NCI-H1092 (cell line): ENCODE results near the gene MARVELD1.

Source experiments
- DNase-seq: peaks from one replicate; lab custom pipeline; 2025; lab: John Stamatoyannopoulos, UW

MARVELD1 gene

DNA sequence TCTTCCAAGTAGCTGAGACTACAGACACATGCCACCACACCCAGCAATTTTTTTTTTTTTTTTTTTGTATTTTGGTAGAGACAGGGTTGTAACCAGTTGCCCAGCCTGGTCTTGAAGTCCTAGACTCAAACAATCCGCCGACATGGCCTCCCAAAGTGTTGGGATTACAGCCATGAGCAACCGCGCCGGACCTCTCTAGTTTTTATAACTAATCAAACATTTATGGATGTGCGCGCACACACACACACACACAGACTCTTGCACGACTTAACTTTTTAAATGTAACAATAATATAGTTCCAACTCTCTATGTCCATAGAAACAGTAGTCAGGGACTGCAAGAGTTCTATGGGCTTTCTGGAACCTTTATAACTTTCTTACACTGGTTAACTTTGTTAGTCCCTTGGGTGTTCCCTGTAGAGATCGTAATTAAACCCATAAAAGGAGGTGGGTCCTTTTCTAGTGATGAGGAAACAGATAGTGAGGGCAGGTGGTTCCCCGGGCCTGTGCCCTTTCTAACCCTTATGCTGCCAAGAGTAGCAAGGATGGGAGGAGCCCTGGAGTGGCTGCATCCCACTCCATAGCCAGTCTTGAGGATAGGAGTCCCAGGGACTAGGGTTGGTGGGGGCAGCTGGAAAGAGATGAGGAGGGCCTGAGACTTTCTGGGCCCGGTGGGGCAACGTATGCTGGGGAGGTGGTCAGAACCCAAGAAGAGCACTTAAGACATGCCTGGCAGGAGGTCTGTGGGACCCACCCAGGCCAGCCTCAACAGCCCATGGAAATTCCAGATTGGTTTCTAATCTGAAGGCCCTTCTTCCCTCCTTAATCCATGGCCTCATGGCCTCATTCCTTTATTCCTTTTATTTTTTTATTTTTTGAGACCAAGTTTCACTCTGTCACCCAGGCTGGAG, 8.6 kb downstream of the MARVELD1 start:
- DNase-seq: no peak

DNA sequence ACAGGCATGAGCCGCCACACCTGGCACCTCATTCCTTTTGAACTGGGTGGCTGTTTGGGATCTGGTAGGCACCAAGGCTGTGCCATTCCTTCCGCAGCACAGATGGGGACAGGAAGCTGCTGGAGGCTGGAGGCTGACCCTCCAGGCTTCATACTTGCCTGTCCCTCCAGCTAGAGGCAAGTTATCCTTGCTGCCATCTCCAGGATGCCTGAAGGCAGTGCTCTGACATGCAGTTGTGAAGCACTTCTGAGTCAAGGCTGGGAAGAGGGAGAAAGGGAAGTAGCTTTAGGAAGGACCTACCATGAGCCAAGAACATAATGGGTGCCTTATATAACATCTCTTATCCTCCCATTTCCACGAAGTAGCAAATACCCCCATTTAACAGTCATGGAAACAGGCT, 9.5 kb downstream of the MARVELD1 start:
- no peak for DNase-seq

DNA sequence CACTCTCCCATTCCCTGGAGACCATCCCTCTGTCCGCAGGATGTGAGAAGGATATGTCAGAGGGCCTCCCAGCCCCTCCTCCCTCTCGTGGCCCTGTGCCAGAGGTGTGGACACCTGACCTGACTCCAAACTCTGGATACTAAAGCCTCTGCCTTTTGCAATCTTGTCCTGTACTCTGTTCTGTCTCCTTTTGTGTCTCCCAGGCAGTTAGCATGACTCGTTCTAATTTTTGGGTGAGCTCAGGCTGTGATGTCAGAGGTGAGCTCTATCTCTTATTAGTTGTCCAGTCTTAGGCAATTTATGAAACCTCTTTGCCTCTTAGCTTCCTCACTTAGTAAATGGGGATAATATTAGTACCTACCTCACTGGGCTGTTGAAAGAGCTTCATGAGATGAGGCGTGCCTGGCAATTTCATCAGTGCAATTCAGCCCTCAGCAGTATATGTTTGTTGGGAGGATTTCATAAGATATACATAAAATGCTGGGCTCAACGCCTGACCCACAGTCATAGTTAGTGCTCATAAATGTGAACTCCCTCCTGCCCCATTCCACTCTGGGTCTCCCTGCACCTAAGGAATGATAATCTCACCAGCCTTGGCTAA, 10.9 kb downstream of the MARVELD1 start:
- no peak for DNase-seq

DNA sequence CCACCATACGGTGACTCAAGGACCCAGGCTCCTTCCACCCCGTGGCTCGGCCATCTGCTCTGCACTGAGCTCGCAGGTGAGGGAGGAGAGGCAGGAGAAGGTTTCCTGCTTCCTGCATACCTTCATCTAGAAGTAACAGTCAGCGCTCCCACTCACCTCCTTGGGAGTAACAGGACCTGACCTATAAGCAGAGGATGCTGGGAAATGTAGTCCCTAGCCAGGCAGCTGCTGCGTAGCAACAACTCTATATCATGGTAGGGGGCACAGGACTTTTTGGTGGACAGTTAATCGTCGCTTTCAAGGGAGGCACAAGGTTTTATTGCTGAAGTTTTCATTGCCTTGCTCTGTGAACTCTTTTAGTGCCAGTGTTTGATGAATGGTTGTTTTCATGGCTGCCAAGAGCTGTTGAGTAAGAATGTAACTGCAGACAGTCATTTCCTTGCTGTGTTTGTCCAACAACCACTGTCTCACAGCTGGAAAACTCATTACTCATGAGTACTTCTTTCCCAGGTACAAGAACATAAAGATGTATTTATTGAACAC, 13.2 kb downstream of the MARVELD1 start:
- DNase-seq: no peak

DNA sequence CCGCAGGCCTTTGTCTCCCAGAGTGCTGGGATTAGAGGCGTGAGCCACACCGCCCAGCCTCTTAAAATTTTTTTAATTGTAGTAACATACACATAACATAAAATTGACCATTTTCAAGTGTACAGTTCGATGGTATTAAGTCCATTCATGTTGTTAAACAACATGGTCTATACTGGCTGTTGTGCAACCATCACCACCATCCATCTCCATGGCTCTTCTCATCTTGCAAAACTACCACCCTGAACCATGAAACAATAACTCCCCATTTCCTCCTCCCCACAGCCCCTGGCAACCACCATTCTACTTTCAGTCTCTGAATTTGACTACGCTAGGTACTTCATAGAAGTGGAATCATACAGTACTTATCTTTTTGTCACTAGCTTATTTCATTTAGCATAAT, 15.5 kb downstream of the MARVELD1 start:
- no peak for DNase-seq

DNA sequence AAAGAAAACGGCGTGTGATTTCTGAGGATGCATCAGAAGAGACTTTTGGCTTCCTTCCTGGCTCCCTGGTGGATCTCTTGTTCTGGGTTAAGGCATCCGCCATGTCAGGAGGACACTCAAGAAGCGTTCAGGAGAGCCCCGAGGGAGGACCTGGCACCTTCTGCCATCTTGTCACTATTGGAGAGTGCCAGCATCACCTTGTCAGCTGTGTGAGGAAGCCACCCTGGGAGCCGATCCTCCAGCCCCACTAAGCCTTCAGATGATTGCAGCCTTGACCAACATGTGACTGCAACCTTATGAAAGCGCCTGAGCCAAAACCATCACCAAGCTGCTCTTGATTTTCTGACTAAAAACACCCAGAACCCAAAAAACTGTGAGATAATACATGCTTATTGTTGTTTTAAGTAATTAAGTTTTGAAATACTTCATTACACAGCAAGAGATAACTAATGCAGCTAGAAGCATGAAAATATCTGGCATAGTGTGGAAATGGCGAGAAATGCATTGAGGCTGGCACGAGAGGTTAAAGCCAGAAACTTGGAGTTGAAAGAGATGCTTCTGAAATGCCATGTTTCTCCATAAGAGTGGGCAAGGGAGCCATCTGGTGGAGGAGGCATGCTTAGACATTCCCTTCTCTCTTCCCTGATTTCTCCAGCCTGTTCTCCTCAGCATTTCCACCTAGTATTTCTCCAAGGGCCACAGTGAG, 18.0 kb downstream of the MARVELD1 start:
- peak; percentile 25 for DNase-seq

DNA sequence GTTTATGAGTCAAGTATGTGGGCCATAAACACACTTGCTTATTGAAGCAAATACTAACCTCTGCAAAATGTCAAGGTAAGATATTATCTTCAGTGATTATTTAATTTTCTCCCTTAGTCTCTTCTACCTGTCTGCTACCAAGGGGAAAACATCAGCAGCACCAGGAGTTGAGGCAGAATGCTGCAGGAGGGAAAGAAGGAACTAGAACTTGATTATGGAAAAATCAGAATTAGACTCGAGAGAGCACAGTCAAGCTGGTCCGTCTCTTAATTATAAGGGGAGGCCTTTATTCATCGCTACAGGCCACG, 18.5 kb downstream of the MARVELD1 start:
- DNase-seq: no peak

DNA sequence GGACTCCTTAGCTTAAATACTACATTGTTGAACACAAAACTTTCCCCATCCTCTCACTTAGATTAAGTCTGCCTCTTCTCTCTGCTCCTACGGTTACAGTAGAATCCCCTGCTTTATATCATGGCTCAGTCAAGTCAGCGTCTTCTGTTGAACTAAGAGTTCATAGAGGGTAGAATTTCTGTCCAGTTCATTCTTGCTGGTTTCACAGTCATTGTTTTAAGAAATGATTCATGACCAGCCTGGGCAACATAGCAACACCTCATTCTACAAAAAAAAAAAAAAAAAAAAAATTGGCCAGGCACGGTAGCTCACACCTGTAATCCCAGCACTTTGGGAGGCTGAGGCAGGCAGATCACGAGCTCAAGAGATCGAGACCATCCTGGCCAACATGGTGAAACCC, 19.7 kb downstream of the MARVELD1 start:
- no peak for DNase-seq

DNA sequence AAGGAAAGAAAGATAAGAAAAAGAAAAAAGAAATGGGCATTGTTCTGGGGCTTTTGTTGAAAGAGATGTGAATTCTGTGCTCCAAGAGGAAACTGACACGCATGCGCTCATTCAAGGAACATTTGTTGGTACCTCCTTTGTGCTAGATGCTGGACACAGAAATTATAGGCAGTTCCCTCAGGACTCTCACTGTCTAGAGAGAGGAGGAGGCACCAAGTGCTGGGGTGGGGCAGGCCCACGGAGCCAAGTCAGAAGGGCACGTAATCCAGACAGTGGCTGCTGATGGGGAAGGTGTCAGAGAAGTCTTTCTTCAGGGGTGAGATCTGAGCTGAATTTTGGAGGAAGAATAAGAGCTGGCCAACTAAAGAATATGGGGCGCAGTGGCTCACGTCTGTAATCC, 20.5 kb downstream of the MARVELD1 start:
- no peak for DNase-seq

DNA sequence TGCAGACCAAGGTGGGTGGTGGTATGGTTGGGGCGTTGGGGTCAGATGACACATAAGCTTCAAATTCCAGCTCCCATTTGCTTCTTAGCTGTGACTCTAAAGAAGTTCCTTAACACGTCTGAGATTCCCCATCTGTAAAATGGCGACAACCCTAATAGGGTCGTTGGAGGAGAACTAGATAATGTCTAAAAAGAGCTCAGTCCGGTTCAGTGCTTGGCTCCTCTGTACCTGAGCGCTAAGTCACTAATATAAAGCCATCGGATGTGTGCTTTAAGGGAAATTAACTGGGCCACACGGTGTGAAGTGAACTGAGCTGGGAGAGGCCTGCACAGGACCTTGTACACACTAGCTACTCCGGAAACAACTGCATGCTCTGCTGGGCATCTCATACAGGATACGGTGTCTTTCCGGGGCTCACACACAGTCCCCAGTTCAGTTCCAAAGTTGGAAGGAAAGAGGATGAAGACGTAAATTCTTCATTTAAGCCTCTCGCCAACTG, 22.9 kb downstream of the MARVELD1 start:
- no peak for DNase-seq

DNA sequence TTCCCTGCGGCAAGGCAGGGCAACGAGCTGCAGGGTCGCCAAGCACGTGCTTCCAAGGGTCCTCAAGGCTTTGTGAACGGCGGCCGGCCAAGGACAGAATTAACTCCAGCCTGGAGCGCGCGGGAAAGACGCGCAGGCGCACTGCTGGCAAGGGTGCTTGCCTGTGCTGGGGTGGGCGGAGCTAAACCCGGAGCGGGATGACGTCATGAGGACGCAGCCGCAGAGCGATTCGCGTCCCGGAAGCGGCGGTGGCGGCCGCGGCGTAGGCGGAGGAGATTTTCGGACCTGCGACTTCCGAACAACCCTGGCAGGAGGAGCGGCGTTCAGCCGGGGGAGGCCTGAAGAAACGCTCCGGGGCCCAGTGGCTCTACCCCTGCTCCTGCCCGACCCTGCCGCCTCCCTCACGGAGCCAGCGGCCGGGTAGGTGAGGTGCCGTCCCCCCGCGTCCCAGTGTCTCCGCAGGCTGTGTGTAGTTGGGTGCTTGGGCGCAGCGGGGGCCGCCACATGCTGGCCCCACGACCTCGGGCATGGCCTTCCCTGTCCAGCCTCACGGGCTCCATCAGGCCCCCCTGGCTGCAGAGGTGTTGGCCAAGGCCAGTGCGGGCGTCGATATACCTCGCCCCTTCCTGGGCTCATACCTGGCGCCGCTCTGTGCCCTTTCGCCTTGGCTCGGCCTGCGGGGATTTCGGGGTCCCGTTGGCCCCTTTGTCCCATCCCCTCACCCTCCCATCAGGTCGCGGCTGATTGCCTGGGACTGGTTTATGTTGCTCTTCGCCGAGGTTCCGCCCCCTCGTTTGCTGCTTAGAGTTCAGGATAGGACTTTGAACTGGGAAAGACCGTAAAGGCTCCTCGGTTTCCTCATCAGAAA, 23.6 kb downstream of the MARVELD1 start, which contains the start of gene ZFYVE27:
Gene ZFYVE27, plus strand, starts transcription at position 227 of the 868 bp plus-strand sequence. CDS start 1,350 bp downstream, outside the sequence.
- DNase-seq: peak; percentile 81

DNA sequence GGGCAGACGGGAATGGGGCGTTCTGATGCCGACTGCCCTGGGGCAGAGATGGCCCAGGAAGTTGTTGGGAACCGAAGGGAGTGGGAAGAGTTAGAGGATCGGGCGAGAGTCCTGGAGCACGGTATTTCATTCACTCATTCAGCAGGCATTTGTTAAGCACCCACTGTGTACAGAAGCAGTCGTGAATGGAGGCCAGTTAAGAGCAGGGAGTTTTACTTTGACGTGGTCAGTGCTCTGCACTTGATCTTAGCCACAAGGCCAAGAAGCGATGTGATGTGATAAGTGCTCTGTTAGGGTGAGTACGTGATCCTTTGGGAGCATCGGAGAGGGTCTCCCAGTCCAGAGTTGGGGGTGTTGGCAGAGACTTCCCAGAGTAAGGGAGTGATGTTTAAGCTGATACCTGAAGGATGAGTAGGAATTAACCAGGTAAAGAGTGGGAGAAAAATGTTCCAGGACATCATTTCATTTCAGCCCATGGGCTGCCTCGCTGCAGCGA, 24.3 kb downstream of the MARVELD1 start:
- no peak for DNase-seq

DNA sequence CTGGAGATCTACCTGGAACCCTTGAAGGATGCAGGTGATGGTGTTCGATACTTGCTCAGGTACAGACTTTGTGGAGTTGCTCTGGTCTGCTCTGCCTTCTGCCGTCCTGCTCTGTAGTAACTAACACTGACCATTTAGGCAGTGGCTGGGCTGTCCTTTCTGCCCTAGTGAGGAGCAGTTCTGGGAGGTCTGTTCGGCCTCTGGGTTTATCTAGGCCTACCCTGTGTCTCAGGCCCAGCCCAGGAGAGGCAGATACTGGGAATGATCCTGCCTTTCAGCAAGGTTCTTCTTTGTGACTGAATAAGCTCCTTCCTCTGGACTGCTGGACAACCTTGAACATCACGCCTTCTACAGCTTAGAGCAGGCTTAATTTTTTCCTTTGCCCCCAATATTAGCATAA, 25.1 kb downstream of the MARVELD1 start:
- no peak for DNase-seq

DNA sequence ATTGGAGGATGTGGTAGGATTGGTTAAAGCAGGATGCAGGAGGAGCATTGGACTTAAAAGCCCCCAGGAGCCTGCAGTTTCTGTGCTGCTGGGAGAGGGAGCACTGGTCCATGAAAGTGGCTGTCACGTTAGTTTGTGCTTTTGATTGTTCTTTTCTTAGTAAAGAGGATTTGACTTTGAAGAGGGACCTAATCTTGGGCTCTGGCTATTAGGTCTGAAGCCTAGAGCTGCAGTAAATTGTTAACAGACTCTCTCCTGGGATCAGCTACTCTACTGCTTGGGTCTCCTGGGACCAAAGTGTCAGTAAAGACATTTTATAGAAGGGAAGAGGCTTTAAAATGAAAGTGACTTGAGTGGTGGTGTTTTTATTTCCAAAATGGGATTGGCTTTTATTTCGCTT, 27.1 kb downstream of the MARVELD1 start:
- DNase-seq: no peak

DNA sequence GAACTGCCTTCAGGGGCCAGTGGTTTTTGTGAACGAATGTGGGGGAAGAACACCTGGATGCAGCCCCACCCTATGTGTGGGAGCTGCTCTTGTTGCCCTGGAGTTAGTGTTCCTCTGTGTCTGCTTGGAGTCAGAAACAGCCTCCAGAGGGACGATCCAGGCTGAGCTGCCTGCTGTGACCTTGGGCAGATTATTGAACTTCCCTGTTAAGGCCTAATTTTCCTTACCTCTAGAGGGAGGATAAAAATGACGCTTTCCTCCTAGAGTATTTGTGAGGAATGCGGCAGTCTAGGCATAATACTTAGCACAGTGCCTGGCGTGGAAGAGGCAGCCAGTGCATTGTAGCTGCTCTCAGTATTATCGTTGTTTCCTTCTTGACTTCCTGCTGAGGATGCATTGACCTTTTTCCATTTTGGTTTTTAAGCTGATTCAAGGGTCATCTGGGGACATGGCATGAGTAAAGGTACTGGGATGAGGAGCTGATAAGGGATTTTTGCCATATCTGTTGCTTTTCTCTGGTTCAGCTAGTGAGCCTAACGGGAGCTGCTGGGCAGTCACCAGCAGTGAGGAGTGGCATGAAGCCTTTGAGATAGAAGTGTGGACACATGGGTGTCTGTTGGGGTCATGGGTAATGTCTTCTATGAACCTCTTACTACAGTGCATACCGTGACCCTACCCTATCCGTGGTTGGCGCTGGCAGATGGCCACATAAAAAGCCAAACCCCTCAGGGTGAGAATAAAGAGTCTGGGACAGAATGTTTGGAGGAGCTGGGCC, 29.8 kb downstream of the MARVELD1 start:
- no peak for DNase-seq

DNA sequence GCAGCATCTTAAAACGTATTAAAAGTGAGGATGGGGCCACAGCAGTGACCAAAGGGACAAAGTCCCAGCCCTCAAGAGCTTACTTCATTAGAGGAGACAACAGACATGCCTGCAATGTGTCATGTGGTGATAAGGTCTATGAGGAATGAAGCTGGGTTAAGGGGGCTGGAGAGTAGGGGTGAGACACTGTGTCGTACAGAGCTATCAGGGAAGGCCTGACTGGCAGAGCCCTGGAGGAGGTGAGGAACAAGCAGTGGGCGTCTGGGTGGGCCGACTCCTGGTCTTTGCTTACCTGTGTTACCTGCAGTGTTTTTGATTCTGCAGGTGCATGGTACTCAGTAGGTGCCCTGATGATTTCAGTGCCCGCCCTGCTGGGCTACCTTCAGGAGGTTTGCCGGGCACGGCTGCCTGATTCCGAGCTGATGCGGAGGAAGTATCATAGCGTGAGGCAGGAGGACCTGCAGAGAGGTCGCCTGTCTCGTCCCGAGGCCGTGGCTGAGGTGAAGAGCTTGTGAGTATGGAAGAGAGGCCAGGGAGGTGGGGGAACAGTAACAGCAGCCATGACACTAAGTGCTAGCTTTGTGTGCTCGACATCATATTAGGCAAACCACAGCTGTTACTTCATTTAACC, 31.0 kb downstream of the MARVELD1 start:
- no peak for DNase-seq

DNA sequence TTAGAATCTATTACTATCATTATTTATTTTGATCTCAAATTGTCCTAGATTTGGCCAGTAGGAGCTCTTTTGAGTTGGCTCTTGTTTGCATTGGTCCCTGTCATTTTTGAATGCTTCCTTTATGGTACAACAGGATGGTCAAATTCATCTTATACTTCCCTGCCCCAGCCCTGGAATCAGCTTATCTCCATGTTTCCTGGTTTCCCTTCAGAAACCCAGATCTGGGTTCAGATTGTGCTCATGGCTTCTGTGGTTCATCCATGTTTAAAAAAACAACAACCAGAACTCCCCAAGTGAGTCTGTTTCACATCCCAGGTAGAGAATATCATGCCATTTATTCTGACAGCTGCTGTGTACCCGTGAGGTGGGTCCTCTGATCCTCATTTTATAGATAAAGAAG, 34.0 kb downstream of the MARVELD1 start:
- DNase-seq: no peak

DNA sequence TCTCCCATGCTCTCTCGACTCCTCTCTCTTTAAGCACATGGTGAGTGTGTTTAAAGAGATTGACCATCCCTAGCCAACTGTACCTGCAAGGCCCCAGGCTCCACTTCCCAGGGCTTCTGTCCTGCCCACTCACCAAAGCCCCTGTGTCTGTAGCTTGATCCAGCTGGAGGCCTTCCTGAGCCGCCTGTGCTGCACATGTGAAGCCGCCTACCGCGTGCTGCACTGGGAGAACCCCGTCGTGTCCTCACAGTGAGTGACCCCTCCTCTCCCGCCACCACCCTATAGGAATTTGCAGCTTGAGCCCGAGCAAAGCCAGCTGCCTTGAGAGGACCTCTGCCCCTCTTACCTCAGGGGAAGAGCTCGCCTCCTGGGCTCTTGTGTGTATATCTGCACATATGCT, 34.6 kb downstream of the MARVELD1 start:
- DNase-seq: no peak

DNA sequence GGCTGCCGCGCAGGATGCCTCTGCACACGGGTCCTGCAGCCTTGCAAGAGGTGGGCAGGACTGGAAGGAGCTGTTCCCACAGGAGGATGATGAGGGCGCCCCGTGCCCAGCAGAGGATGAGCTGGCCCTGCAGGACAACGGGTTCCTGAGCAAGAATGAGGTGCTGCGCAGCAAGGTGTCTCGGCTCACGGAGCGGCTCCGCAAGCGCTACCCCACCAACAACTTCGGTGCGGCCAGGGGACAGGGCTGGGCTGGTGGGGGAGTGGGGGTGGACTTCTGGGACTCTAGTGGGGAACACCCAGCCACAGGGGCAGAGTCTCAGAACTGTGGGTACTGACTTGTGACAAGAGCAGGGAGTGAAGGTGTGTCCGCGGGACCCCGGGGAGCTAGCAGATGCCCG, 39.4 kb downstream of the MARVELD1 start:
- no peak for DNase-seq

DNA sequence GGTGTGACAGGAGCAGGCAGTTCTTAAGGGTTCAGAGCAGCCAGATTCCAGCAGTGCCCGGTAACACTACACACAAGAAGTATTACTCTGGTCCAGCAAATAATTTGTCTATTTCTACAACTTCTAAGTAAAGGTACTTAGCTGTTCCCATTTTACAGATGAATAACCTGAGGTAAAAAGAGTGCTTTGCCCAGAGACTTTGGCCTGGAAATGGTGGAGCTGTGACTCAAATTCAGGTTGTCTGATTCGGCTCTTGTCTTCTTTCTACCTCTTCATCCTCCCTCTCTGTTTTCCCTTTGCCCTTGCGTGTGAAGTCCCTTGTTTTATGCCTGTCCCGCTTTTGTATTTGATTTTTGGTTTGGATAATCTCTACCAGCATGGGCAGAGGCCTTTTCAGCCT, 41.2 kb downstream of the MARVELD1 start:
- DNase-seq: no peak
